ENCODE measurements around the gene TMEM14B. TPM values are rescaled to one million over a fixed set of nuclear protein-coding genes. Genes with fewer than 3 reads are reported as not detected.

The TMEM14B gene
- polyA plus RNA-seq, 2 of the 4 experiments (the other 2 are of a cell fraction), result 121 to 177 TPM

DNA sequence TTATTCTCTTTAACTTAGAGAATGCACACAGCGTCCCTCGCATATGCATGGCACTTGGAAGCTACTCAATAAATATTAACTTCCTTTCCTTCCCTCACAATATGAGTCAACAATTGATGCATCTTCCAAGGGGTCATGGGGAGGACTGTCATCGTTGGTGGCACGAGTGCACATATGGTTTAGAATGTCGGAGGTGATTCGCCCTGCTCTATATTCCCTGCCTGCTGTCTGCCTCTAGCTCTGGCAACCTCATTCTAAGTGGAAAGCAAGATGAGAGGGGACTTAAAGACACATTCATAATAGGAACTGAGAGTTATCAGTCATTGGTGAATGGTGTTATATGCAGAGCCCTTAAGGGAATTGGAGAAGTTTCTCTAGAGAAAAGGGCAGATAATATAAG is 46.1 kb downstream of the TMEM14B start:
- no peak overlapping the region for H3K4me2 ChIP-seq
- no peaks in the 10 kb centered on the region for H3K9me3 ChIP-seq
- WGBS (ENCODE audit: missing lambda C conversion rate), result 30% methylated on average over 6 of the region's 6 CpGs
- H3K4me3 ChIP-seq, result no peak overlapping the region
- CTCF ChIA-PET, result interaction anchor here (1.2 kb wide), 1 partner anchor 34 kb away, joined by 3 read pairs; no protein-coding TSS in a partner anchor
- no peak overlapping the region; a peak in 1 of 6 replicates for H3K27ac ChIP-seq
- peaks cover 12% of the 10 kb centered on the region; the same call in 2 of the 3 replicates for H3K4me1 ChIP-seq
- FAIRE-seq, result no peak
- TF ChIP-seq NFE2L2 (conservative IDR thresholded peaks at IDR 0.05; ENCODE audit: low read length) (no peak), FOSB (CRISPR knock-in tag; IDR thresholded peaks at IDR 0.05) (no peak), SREBF2 (IDR thresholded peaks at IDR 0.05) (no peak), SMC3 (IDR thresholded peaks at IDR 0.05) (no peak)
- TF ChIP-seq, protein P1, sequence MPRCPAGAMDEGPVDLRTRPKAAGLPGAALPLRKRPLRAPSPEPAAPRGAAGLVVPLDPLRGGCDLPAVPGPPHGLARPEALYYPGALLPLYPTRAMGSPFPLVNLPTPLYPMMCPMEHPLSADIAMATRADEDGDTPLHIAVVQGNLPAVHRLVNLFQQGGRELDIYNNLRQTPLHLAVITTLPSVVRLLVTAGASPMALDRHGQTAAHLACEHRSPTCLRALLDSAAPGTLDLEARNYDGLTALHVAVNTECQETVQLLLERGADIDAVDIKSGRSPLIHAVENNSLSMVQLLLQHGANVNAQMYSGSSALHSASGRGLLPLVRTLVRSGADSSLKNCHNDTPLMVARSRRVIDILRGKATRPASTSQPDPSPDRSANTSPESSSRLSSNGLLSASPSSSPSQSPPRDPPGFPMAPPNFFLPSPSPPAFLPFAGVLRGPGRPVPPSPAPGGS (IDR thresholded peaks at IDR 0.05), result no peak
- DNase-seq (ENCODE audit: low read depth in 1 of 2, low spot score in 1 of 2), result peak in 1 of 2 experiments; percentile 11
- POLR2A ChIA-PET, result no interaction called here
- peak in 1 of 2 experiments; percentile 13; a peak in 1 of 6 replicates for ATAC-seq

DNA sequence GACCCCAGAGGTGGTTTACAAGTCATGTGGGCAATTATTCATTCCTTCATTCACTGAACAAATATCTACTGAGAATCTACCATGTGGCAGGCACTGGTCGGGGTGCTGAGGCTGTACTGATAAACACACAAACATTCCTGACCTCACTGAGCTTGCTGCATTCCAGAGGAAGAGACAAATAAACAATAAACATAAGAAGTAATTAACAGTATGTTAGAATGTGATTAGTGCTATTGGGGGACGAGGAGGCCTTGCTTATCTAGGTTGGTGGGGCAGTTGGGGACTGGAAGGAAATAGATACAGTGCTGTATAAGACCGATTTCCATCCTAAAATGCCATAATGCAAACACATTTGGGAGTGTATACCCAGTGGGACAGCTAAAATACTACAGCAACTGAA is 46.6 kb downstream of the TMEM14B start:
- Histone ChIP-seq H3K27ac (no peak overlapping the region; a peak in 1 of 6 replicates), H3K4me3 (no peak overlapping the region), H3K9me3 (no peaks in the 10 kb centered on the region), H3K4me1 (peaks cover 12% of the 10 kb centered on the region; the same call in 2 of the 3 replicates), H3K4me2 (no peak overlapping the region)
- DNase-seq (ENCODE audit: low read depth in 1 of 2, low spot score in 1 of 2) (no peak), ATAC-seq (no peak; a peak in 1 of 6 replicates), FAIRE-seq (no peak)
- POLR2A ChIA-PET, result no interaction called here
- 44% methylated on average over 3 of the region's 3 CpGs for WGBS (ENCODE audit: missing lambda C conversion rate)
- TF ChIP-seq BHLHE40 (IDR thresholded peaks at IDR 0.05; ENCODE audit: low read depth, low read length) (no peak), ZSCAN20 (CRISPR knock-in tag; IDR thresholded peaks at IDR 0.05) (no peak), EHF (CRISPR knock-in tag; IDR thresholded peaks at IDR 0.05) (no peak), FOSL2 (IDR thresholded peaks at IDR 0.05) (no peak), FOSL2 (CRISPR knock-in tag; IDR thresholded peaks at IDR 0.05) (no peak), CEBPB (IDR thresholded peaks at IDR 0.05) (no peak), KDM1A (IDR thresholded peaks at IDR 0.05; ENCODE audit: low read depth) (no peak), RNF2 (IDR thresholded peaks at IDR 0.05; ENCODE audit: borderline replicate concordance, low read depth) (no peak), FOXS1 (CRISPR knock-in tag; IDR thresholded peaks at IDR 0.05) (no peak)
- TF ChIP-seq, protein P2, sequence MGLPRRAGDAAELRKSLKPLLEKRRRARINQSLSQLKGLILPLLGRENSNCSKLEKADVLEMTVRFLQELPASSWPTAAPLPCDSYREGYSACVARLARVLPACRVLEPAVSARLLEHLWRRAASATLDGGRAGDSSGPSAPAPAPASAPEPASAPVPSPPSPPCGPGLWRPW (IDR thresholded peaks at IDR 0.05), result no peak
- TF ChIP-seq, protein P3, sequence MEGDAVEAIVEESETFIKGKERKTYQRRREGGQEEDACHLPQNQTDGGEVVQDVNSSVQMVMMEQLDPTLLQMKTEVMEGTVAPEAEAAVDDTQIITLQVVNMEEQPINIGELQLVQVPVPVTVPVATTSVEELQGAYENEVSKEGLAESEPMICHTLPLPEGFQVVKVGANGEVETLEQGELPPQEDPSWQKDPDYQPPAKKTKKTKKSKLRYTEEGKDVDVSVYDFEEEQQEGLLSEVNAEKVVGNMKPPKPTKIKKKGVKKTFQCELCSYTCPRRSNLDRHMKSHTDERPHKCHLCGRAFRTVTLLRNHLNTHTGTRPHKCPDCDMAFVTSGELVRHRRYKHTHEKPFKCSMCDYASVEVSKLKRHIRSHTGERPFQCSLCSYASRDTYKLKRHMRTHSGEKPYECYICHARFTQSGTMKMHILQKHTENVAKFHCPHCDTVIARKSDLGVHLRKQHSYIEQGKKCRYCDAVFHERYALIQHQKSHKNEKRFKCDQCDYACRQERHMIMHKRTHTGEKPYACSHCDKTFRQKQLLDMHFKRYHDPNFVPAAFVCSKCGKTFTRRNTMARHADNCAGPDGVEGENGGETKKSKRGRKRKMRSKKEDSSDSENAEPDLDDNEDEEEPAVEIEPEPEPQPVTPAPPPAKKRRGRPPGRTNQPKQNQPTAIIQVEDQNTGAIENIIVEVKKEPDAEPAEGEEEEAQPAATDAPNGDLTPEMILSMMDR (IDR thresholded peaks at IDR 0.05), result no peak
- TF ChIP-seq, protein P4, sequence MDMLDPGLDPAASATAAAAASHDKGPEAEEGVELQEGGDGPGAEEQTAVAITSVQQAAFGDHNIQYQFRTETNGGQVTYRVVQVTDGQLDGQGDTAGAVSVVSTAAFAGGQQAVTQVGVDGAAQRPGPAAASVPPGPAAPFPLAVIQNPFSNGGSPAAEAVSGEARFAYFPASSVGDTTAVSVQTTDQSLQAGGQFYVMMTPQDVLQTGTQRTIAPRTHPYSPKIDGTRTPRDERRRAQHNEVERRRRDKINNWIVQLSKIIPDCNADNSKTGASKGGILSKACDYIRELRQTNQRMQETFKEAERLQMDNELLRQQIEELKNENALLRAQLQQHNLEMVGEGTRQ (IDR thresholded peaks at IDR 0.05), result no peak
- TF ChIP-seq, protein P1 (IDR thresholded peaks at IDR 0.05), result no peak
- CTCF ChIA-PET, result no interaction called here

DNA sequence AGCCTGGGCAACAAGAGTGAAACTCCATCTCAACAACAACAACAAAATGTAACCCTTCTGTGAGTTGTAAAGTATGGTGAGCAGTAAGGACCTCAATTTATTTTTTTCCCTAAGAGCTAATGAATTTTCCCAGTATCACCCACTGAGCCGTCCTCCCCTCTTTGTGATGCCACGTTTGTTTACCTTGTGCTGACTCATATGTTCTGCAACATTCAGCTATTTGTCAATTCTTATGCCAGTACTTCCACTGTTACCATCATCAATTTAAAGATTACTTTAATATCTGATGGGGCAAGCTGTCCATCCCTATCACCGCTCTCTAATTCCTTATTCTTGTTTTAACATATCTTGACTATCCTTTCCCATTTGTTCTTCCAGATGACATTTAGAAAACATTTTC is 53.2 kb downstream of the TMEM14B start:
- no peak for TF ChIP-seq EHF (CRISPR knock-in tag; IDR thresholded peaks at IDR 0.05)
- TF ChIP-seq CEBPB (IDR thresholded peaks at IDR 0.05), result peak in 1 of 2 experiments; percentile 55; a peak in 1 of 4 replicates
- peak; percentile 73 for TF ChIP-seq MAFK (IDR thresholded peaks at IDR 0.05; ENCODE audit: partially characterized antibody)
- no peak for TF ChIP-seq FOSL2 (IDR thresholded peaks at IDR 0.05)
- TF ChIP-seq FOSL2 (CRISPR knock-in tag; IDR thresholded peaks at IDR 0.05), result peak; percentile 65
- H3K4me1 ChIP-seq, result peaks cover 7% of the 10 kb centered on the region; the same call in 2 of the 3 replicates
- CTCF ChIA-PET, result interaction anchor here (0.6 to 3.7 kb wide), 21 partner anchors 9 to 804 kb away, joined by 3 to 38 read pairs (median 4); no protein-coding TSS in a partner anchor
- no peaks in the 10 kb centered on the region for H3K9me3 ChIP-seq
- H3K4me3 ChIP-seq, result no peak overlapping the region
- no peak for FAIRE-seq
- DNase-seq (ENCODE audit: low read depth in 1 of 2, low spot score in 1 of 2), result peak; percentile 47
- 34% methylated on average over 3 of the region's 3 CpGs for WGBS (ENCODE audit: missing lambda C conversion rate)
- POLR2A ChIA-PET, result no interaction called here
- ATAC-seq, result peak; percentile 71 to 80
- H3K27ac ChIP-seq, result peak overlapping the region in 1 of 2 experiments; percentile 55; a peak in 2 of 6 replicates
- H3K4me2 ChIP-seq, result peak overlapping the region; percentile 36; the same call in 2 of the 3 replicates
